Sigmoid colon (tissue), 4 donors: ENCODE measurements around the gene NXN.

Experiments
- EP300 ChIP-seq, 4 donors: sonication (generic); formaldehyde crosslinking; IDR thresholded peaks; one replicate each; pipeline ENCODE4 v1.6.1; 2017; ENCODE audit warnings: antibody characterized with exemption in 4 of 4
- POLR2A ChIP-seq, 2 donors: fragments of 450-650 bp; IDR thresholded peaks; one replicate each; pipeline ENCODE4 v1.6.1; 2016; ENCODE audit warnings: antibody characterized with exemption in 2 of 2, mild to moderate bottlenecking in 2 of 2, moderate library complexity in 2 of 2
- POLR2AphosphoS5 ChIP-seq, 4 donors: sonication (generic); formaldehyde crosslinking; IDR thresholded peaks; one replicate each; pipeline ENCODE4 v1.6.1; 2017; ENCODE audit warnings: antibody characterized with exemption in 4 of 4
- TF ChIP-seq, protein P1 (sequence below), 4 experiments: fragments of 450-650 bp in 3 of 4; fragments of 200-600 bp in 1 of 4; IDR thresholded peaks; one replicate each; pipeline ENCODE4 v1.5.1; 2016 to 2019; ENCODE audit warnings: antibody characterized with exemption in 4 of 4, mild to moderate bottlenecking in 3 of 4, moderate library complexity in 2 of 4

DNA sequence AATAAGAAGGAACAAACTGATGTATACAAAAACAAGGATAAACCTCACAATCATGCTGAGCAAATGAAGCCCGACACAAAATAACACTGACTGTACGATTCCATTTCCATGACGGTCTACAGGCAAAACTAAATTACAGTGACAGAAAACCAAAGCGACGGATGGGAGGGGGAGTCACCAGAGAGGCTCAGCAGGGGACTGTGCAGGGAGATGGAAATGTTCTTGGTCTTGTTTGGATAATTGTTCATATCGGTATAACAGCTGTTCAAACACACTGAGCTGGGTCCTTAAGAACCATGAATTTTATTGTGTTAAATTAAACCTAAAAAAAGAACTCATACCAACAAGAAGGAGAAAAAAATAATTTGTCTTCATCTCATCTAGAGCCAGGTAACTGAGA is 97.8 kb downstream of the NXN start:
- TF ChIP-seq, protein P1, sequence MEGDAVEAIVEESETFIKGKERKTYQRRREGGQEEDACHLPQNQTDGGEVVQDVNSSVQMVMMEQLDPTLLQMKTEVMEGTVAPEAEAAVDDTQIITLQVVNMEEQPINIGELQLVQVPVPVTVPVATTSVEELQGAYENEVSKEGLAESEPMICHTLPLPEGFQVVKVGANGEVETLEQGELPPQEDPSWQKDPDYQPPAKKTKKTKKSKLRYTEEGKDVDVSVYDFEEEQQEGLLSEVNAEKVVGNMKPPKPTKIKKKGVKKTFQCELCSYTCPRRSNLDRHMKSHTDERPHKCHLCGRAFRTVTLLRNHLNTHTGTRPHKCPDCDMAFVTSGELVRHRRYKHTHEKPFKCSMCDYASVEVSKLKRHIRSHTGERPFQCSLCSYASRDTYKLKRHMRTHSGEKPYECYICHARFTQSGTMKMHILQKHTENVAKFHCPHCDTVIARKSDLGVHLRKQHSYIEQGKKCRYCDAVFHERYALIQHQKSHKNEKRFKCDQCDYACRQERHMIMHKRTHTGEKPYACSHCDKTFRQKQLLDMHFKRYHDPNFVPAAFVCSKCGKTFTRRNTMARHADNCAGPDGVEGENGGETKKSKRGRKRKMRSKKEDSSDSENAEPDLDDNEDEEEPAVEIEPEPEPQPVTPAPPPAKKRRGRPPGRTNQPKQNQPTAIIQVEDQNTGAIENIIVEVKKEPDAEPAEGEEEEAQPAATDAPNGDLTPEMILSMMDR (IDR thresholded peaks at IDR 0.05) = no peak
- no peak for TF ChIP-seq POLR2A (IDR thresholded peaks at IDR 0.05)
- TF ChIP-seq POLR2AphosphoS5 (IDR thresholded peaks at IDR 0.05) = no peak
- TF ChIP-seq EP300 (IDR thresholded peaks at IDR 0.05) = no peak
